Activated T-cell treated with anti-CD3 and anti-CD28 coated beads for 48 hours (primary cell): ENCODE measurements around the gene ADAMTS18.
"Not testable (repeated sequence)": the region's sequence is repeated elsewhere in the genome, so short reads cannot be mapped to it uniquely, and the experiment has no call there.

Experiments used
- DNase-seq: peaks from one replicate; pipeline ENCODE4 v3.0.0-alpha.2; 2020; ENCODE audit warnings: low read depth

ADAMTS18 gene

DNA sequence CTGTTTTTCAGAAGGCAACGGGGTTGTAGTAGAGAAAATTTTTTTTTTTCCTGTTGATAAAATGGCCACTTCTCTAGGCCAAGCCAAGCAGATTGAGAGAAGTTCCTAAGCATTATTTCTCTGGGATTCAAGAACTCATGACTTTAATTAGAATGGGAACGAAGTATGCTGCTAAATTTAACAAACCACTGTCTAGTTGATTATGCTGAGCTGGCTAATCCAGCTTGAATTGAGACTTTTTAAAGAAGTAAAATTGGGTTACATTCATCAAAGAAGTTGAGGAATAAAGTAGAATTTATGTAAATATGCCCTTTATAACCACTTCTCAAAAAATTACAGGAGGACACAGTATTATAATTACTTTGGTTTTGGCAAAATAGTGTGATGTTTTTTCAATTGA lies 152.5 kb downstream of the ADAMTS18 start:
- DNase-seq: no peak

DNA sequence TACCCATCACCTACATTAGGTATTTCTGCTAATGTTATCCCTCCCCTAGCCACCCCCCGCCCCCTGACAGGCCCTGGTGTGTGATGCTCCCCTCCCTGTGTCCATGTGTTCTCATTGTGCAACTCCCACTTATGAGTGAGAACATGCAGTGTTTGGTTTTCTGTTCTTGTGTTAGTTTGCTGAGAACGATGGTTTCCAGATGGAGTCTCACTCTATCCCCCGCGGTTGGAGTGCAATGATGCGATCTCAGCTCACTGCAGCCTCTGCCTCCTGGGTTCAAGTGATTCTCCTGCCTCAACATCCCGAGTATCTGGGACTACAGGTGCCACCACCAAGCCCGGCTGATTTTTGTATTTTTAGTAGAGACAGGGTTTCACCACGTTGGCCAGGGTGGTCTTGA lies 155.5 kb downstream of the ADAMTS18 start:
- not testable (repeated sequence) for DNase-seq

DNA sequence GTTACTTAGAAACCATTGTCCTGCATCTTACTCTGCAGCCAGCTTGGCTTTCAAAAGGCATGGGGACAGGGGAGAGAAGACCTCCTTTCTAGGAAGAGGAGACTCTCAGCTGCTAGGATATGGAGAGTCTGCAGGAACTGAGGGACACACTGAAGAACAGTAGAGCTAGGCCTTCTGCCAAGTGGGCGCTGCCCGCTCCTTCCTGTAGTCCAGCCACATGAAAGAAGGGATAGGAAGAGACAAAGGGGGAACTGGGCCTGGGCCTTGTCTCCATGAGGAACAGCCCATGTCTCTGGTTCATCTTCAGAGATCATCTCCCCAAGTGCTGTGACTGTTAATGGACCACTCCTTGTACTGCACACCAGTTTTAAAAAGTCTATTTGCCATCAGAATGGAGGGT lies 157.3 kb downstream of the ADAMTS18 start:
- DNase-seq: no peak

DNA sequence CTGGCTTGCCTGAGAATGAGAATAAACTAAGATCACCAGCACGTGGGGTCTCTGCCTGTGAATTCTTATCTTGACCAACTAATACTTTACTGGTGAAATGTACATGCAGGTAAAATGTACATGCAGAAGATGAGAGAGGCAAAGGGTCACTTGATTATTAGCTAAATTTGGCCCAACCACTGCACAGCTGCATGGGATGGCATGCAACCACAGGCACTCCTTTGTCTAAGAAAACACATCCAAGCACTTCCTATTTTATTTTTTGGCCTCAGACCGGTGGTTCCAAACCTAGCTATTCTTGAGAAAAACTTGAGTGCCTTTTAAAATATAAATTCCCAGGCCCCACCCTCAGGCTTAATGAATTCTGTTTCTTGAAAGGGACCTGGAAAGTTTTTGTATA lies 157.7 kb downstream of the ADAMTS18 start:
- no peak for DNase-seq

DNA sequence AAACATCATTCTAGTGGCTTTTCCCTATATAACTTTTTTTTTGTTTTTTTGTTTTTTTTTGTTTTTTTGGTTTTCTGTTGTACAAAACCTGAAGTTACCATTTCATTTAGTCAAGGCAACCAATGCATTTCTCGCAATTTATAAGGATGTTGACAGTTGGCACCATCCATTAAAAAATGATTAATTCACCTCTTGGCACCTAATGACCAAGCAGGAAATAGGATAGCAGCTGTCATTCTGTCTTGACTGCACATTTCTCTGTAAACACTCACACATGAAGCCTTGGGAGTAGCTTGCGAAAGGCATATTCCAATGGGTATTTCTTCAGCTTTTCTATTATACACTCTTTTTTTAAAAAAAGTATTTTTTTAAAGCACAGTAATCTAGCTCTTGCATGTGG lies 158.2 kb downstream of the ADAMTS18 start:
- DNase-seq: no peak

DNA sequence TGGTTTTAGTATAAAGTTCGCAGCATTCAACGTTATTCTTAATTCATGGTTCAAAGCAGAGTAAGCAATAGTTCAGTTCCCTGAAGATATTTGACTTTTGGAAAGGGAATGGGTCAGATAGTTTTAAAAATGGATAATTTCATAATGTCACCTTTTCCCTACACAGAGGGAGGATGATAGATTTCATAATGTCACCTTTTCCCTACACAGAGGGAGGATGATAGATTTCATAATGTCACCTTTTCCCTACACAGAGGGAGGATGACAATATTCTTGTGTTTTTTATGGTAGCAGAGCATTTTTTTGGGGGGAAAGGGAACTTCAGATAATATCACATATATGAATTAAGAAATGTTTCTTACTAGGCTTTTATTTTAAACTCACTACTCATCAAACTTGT lies 159.5 kb downstream of the ADAMTS18 start:
- not testable (repeated sequence) for DNase-seq

DNA sequence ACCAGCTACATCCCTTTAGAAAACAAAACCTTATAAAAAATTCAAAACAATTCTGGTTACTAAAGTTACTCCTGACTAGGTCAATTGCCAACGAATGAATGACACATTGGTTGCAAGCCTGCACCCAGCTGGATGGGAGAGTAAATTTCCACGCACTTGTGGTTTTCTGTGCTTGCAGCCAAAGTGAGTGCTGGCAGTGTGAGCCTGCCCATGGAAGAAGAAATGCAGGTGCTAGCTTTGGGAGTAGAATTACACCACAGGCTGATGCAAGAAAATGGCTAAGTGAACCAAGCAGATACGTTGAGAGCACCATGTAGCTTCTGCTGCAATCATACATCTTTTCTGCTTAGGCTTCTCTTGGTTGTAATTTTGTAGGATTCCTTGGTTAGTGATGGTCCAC lies 161.0 kb downstream of the ADAMTS18 start:
- DNase-seq: no peak

DNA sequence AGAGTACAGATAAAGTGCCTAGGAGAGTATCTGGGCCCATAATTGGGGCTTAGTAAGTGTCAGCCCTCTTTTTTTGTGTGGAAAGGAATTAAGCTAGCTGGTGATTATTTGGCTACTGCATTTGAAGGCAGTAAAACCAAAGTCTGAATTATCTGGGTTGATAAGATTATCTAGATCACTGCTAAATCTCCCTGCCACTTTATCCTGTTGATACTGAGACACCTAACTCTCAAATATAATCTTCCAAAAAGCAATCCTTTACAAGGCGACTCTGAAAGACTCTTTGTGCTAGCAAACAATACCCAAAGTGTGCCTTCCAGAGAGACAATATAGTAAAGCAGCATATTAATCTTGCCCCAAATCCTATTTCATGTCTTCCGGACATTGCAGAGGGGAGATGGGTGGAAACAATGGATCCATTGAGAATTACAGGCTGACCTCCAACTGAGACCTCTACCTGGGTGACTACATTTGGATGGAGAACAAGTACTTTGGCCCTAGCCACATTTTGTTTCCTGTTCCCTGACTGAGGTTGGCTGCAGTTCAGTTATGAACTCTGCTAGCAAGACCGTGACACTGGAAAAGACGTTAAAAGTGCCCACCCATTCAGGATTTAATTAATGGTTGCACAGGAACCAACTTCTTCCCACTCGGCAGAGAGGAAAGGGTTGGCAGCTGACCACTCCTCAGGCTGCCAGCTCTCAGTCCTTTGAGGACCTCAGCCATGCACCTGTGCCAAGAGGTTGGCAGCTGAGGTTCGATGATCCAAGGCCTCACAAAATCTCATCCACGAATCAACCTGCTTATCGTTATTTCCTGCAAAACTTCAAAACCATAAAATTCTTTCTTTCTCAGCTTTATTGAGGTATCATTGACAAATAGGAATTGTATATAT lies 163.1 kb downstream of the ADAMTS18 start:
- no peak for DNase-seq

DNA sequence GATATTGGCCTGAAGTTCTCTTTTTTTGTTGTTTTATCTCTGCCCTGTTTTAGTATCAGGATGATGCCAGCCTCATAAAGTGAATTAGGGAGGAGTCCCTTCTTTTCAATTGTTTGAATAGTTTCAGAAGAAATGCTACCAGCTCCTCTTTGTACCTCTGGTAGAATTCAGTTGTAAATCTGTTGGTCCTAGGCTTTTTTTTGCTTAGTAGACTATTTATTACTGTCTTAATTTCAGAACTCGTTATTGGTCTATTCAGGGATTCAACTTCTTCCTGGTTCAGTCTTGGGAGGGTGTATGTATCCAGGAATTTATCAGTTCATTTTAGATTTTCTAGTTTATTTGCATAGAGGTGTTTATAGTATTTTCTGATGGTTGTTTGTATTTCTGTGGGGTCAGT lies 168.6 kb downstream of the ADAMTS18 start:
- DNase-seq: not testable (repeated sequence)

DNA sequence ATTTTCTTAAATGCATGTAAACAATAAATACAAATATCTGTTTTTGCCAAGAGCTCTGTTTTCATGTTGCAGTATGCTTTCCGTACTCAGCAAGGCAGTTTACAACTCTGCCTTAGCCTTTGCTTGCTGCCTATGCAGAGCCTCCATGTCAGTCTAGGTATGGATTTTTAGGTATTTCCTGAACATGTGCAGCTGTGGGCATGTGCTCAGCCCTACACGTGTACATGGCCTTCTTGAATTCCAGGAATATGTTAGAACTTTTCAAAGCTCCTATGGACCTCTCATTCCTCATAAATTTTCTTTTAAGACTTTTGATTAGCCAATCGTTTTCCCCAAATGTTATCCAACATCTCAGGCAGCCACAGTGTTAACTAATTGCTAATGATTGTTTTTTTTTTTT lies 171.9 kb downstream of the ADAMTS18 start:
- no peak for DNase-seq

DNA sequence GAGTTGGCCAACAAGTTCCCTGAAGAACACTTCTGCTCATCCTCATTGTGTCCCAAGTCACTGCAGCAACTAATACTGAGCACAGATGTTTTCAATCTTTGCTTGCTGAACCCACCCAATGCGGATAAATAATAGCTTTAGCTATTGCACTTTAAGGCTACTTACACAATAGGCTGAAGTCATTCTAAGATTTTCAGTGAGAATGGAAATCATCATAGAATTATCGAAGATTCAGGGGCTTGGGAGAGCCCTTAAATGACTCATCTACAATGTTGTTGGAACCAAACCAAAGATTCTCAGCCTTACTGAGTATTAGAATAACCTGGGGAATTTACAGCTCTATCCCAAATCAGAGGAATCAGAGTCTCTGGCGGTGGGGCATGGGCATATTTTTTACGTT lies 184.4 kb downstream of the ADAMTS18 start:
- DNase-seq: no peak

DNA sequence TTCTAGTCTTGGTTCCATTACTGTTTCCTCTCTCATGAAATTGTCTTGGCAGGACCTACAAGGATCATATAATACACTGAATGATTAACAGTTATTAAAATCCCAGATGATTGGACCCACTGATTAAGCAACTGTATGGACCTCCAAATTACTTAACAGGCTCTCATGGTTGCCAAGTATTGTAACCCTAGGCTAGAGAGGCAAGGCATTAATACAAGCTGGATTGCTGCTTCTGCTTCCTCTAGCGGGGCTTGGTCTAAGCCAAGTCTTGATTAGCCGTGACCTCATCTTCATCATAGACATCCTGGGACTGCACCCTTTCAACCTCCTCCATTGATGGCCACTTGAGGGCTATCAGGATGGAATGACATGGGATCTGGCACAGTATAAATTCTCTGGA lies 188.7 kb downstream of the ADAMTS18 start:
- no peak for DNase-seq

DNA sequence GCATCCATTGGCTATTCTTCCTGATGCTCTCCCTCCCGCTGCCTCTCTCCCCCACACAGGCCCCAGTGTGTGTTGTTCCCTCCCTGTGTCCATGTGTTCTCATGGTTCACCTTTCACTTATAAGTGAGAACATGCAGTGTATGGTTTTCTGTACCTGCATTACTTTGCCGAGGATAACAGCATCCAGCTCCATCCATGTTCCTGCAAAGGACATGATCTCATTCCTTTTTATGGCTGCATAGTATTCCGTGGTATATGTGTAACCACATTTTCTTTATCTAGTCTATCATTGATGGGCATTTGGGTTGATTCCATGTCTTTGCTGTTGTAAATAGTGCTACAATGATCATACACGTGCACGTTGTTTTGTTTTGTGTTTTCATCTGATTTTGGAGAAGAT lies 192.4 kb downstream of the ADAMTS18 start:
- not testable (repeated sequence) for DNase-seq

DNA sequence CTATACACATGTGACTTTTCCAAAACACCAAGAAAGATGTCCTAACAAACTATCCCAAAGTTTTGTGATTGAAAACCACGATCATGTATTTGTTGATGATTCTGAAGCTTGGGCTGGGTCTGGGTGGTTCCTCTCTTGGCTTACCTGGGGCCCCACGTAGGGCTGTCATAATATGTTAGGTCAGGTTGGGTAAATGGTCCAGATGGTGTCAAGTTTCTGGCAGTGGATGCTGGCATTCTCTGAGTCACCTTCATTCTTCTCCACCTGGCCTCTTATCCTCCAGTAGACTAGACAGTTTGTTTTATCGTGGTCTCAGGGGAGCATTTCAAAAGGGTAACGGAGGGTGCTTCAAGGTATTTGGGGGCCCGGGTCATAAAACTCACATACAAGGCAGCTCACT lies 196.2 kb downstream of the ADAMTS18 start:
- no peak for DNase-seq

DNA sequence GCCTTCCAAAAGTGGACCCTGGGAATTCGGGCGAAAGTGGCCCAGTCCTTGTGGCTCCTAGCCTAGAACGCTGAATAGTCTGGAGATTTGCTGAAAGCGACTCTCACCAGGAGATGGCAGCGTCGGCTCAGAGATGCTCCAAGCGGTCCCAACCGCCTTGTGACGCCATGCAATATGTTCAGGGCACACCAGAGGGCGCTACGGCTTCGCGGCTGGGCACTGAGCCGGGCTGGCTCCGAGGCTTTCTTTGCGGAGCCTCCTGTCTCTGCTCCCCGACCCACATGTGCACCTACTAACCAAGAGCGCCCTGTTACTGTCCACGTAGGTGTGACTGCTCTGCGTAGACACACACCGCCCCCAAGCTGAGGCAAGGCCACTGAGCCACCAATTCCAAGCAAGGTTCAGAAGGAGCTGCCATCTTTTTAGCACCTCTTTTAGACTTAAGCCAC lies 198.7 kb downstream of the ADAMTS18 start:
- peak; percentile 83 for DNase-seq

DNA sequence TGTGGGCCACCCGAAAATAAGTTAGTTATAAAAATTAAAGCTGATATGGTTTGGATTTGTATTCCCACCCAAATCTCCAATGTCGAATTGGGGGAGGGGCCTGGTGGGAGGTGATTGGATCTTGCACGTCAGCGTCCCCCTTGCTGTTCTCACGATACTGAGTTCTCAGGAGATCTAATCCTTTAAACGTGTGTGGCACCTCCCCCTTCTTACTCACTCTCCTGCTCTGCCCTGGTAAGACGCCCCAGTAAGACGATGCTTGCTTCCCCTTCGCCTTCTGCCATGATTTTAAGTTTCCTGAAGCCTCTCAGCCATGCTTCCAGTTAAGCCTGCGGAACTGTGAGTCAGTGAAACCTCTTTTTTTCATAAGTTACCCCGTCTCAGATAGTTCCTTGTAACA lies 200.2 kb downstream of the ADAMTS18 start:
- no peak for DNase-seq

DNA sequence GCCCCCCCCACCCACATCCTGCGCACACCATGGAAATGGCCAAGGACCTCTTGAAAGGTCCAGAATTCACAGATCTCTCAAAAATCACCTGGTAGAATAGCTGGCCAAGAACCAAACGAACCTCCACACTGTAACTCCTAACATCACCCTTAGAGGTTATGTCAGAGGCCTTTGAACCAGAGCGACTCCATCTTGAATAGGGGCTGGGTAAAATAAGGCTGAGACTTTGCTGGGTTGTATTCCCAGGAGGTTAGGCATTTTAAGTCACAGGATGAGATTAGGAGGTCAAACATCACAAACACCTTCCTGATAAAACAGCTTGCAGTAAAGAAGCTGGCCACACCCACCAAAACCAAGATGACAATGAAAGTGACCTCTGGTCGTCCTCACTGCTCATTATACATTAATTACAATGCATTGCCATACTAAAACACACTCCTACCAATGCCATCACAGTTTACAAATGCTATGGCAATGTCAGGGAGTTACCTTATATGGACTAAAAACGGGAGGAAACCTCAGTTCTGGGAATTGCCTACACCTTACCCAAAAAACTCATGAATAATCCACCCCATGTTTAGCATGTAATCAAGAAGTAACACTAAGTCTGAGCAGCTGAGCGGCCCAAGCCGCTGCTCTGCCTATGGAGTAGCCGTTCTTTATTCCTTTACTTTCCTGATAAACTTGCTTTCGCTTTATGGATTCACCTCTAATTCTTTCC lies 200.9 kb downstream of the ADAMTS18 start:
- DNase-seq: no peak
